HEK293 (cell line): ENCODE results near the gene ACAA1.
A peak's percentile ranks its signal among the peaks of the same experiment; 100 is the strongest.

ENCODE experiments used
- CTCF ChIA-PET: fragments of 350-600 bp; formaldehyde crosslinking; extraction: SDS; loops from one replicate; lab custom pipeline; 2021; ENCODE audit warnings: antibody characterized with exemption; lab: Yijun Ruan, JAX
- POLR2A ChIA-PET: fragments of 300-600 bp; formaldehyde crosslinking; extraction: SDS; loops from one replicate; lab custom pipeline; 2020; ENCODE audit warnings: antibody characterized with exemption, inconsistent platforms; lab: Yijun Ruan, JAX
- H3K27ac ChIP-seq: fragments of 200-500 bp; sonication (Bioruptor generic); 2 replicates; pipeline ENCODE4 v1.5.1; 2014; ENCODE audit warnings: low read depth, low read length, control low read depth, inconsistent platforms; ENCODE audit errors: extremely low read depth
- H3K36me3 ChIP-seq, 2 experiments: fragments of 200-500 bp in 1 of 2; sonication (Bioruptor generic) in 1 of 2; 1 replicate in 1 of 2; 2 replicates in 1 of 2; pipeline ENCODE4 v1.5.1; 2014 to 2017; ENCODE audit warnings: inconsistent platforms in 2 of 2, low read length in 2 of 2; ENCODE audit not compliant: control insufficient read depth in 2 of 2, insufficient read depth in 1 of 2
- H3K4me1 ChIP-seq: fragments of 200-500 bp; sonication (Bioruptor generic); 2 replicates; pipeline ENCODE4 v1.5.1; 2014; ENCODE audit warnings: mild to moderate bottlenecking, low read length, inconsistent platforms; ENCODE audit not compliant: control insufficient read depth, insufficient read depth
- H3K4me3 ChIP-seq: 2 replicates; pipeline ENCODE4 v1.5.1; 2011; ENCODE audit warnings: low read depth, mild to moderate bottlenecking, control low read depth, low read length, moderate library complexity
- H3K9me3 ChIP-seq: fragments of 200-500 bp; sonication (Bioruptor generic); 2 replicates; pipeline ENCODE4 v1.5.1; 2014; ENCODE audit warnings: low read depth, low read length, inconsistent platforms; ENCODE audit not compliant: control insufficient read depth, insufficient read depth
- HOXC10 ChIP-seq: sonication (generic); formaldehyde crosslinking; IDR thresholded peaks from 2 replicates; pipeline ENCODE4 v1.8.1; 2023; ENCODE audit warnings: mild to moderate bottlenecking, missing genetic modification reagents
- SCRT2 ChIP-seq: fragments of 450-650 bp; formaldehyde crosslinking; IDR thresholded peaks from 2 replicates; pipeline ENCODE4 v1.5.1; 2016; ENCODE audit warnings: missing biosample characterization, missing genetic modification characterization
- SETDB1 ChIP-seq: IDR thresholded peaks from one replicate; pipeline ENCODE4 v1.6.1; 2017; ENCODE audit warnings: mild to moderate bottlenecking, low read length, moderate library complexity, mixed read lengths; ENCODE audit not compliant: insufficient read length
- ZNF140 ChIP-seq: fragments of 450-650 bp; formaldehyde crosslinking; IDR thresholded peaks from 2 replicates; pipeline ENCODE4 v1.5.1; 2016; ENCODE audit warnings: missing biosample characterization, missing genetic modification characterization
- ZNF391 ChIP-seq: fragments of 450-650 bp; formaldehyde crosslinking; IDR thresholded peaks from 2 replicates; pipeline ENCODE4 v1.5.1; 2016; ENCODE audit warnings: low read depth, missing biosample characterization, missing genetic modification characterization, borderline replicate concordance
- ZNF394 ChIP-seq: fragments of 450-650 bp; formaldehyde crosslinking; IDR thresholded peaks from 2 replicates; pipeline ENCODE4 v1.5.1; 2016; ENCODE audit warnings: missing biosample characterization, missing genetic modification characterization, mild to moderate bottlenecking, moderate library complexity, borderline replicate concordance
- ZNF404 ChIP-seq: fragments of 450-650 bp; formaldehyde crosslinking; IDR thresholded peaks from 2 replicates; pipeline ENCODE4 v1.5.1; 2017; ENCODE audit warnings: missing biosample characterization, missing genetic modification characterization
- ZNF426 ChIP-seq: fragments of 450-650 bp; formaldehyde crosslinking; IDR thresholded peaks from 2 replicates; pipeline ENCODE4 v1.5.1; 2017; ENCODE audit warnings: missing biosample characterization, missing genetic modification characterization, mild to moderate bottlenecking, inconsistent platforms, moderate library complexity
- ZNF473 ChIP-seq: fragments of 450-650 bp; formaldehyde crosslinking; IDR thresholded peaks from 2 replicates; pipeline ENCODE4 v1.5.1; 2017; ENCODE audit warnings: missing biosample characterization, missing genetic modification characterization
- ZNF530 ChIP-seq: fragments of 450-650 bp; formaldehyde crosslinking; IDR thresholded peaks from 2 replicates; pipeline ENCODE4 v1.5.1; 2016; ENCODE audit warnings: low read depth, missing biosample characterization, missing genetic modification characterization
- ZNF549 ChIP-seq: fragments of 450-650 bp; IDR thresholded peaks from 2 replicates; pipeline ENCODE4 v1.5.1; 2018; ENCODE audit warnings: missing biosample characterization, missing genetic modification characterization, mild to moderate bottlenecking, inconsistent platforms, moderate library complexity
- ZNF561 ChIP-seq: fragments of 450-650 bp; IDR thresholded peaks from 2 replicates; pipeline ENCODE4 v1.5.1; 2018; ENCODE audit warnings: missing biosample characterization, missing genetic modification characterization, borderline replicate concordance
- ZNF596 ChIP-seq: fragments of 450-650 bp; IDR thresholded peaks from 2 replicates; pipeline ENCODE4 v1.5.0; 2018; ENCODE audit warnings: missing biosample characterization, mild to moderate bottlenecking, missing genetic modification characterization, moderate library complexity
- ZXDB ChIP-seq: fragments of 450-650 bp; formaldehyde crosslinking; IDR thresholded peaks from 2 replicates; pipeline ENCODE4 v1.5.1; 2016; ENCODE audit warnings: missing biosample characterization, missing genetic modification characterization
- TF ChIP-seq, protein P1 (sequence below): fragments of 450-650 bp; formaldehyde crosslinking; IDR thresholded peaks from 2 replicates; pipeline ENCODE4 v1.5.1; 2017; ENCODE audit warnings: missing biosample characterization, missing genetic modification characterization
- TF ChIP-seq, protein P2 (sequence below): fragments of 450-650 bp; formaldehyde crosslinking; IDR thresholded peaks from 2 replicates; pipeline ENCODE4 v1.5.1; 2017; ENCODE audit warnings: missing biosample characterization, missing genetic modification characterization
- TF ChIP-seq, protein P3 (sequence below): fragments of 450-650 bp; formaldehyde crosslinking; IDR thresholded peaks from 2 replicates; pipeline ENCODE4 v1.5.1; 2017; ENCODE audit warnings: missing biosample characterization, missing genetic modification characterization

The ACAA1 gene

DNA sequence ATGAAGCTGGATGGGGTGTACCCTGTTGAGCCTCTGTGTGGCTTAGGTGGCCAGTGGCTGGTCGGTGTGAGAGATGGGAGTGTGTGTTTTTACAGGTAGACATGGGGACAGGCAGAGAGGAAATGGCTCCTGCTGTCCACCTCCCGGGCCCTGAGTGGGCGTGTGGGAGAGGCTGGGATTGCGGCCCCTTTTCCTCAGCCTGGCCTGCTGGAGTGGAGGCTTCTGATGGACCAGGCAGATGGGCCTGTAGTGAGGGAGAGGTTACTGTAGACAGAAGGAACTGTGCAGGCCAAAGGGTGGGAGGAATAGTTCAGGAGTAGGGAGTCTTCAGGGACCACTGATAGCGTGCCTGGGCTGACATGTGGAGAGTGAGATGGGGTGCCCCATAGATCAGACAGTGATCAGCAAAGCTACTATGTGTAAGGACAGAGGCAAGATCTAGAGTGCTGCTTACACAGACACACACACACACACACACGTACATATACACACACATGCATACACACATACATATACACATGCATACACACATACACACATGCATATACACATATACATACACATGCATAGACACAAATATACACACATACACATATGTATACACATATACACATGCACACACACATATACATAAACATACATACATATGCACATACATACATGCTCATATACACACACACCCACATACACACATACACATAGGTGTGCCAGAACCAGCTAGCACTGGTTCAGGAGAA is 26.4 kb downstream of the ACAA1 start:
- POLR2A ChIA-PET = no interaction called here
- CTCF ChIA-PET = interaction anchor here (0.6 kb wide), 1 partner anchor 323 kb away, joined by 5 read pairs; no protein-coding TSS in a partner anchor

DNA sequence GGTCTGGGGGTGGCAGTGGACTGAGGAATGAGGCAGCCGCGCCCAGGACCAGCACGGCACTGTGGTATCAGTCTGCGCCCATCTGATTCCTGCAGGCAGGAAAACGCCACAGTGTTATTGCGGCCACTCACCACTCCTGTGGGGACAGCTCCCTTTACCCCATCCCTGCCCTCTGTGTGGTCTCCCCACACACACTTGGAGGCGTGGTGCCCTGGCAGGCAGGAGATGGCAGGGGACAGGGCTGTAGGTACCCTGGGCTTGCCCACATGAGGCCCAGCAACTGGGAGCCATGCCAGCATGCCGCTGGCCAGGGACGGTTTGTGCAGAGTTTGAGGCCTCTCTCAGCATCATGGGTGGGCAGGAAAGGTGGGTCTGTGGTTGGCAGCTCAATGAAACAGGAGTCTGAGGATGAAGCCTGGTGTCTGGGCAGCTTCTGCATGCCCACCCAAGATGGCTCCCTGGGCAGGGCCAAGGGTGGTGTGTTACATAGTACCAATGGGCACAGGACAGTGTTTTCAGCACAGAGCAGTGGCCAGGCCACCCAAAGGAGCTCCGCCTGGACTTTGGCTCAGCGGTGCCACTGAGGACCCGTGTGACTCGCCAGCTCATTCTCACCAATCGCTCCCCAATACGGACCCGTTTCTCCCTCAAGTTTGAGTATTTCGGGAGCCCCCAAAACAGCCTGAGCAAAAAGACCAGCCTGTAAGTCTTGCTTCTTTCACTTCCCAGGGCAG is 27.2 kb downstream of the ACAA1 start:
- ChIA-PET POLR2A (no interaction called here), CTCF (no interaction called here)
- Histone ChIP-seq H3K4me1 (no peaks in the 10 kb centered on the region), H3K36me3 (no peaks in the 10 kb centered on the region), H3K4me3 (no peak overlapping the region), H3K27ac (no peak overlapping the region), H3K9me3 (no peaks in the 10 kb centered on the region)
- TF ChIP-seq ZNF394 (tag by site-specific recombination) (no peak), SCRT2 (no peak), ZNF549 (tag by site-specific recombination) (no peak), ZNF426 (tag by site-specific recombination) (no peak), SETDB1 (no peak), ZXDB (tag by site-specific recombination) (no peak), ZNF530 (tag by site-specific recombination) (no peak), ZNF391 (tag by site-specific recombination) (no peak), ZNF404 (tag by site-specific recombination) (no peak), ZNF473 (tag by site-specific recombination) (no peak)
- TF ChIP-seq, protein P1, sequence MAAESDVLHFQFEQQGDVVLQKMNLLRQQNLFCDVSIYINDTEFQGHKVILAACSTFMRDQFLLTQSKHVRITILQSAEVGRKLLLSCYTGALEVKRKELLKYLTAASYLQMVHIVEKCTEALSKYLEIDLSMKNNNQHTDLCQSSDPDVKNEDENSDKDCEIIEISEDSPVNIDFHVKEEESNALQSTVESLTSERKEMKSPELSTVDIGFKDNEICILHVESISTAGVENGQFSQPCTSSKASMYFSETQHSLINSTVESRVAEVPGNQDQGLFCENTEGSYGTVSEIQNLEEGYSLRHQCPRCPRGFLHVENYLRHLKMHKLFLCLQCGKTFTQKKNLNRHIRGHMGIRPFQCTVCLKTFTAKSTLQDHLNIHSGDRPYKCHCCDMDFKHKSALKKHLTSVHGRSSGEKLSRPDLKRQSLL = no peak
- TF ChIP-seq, protein P2, sequence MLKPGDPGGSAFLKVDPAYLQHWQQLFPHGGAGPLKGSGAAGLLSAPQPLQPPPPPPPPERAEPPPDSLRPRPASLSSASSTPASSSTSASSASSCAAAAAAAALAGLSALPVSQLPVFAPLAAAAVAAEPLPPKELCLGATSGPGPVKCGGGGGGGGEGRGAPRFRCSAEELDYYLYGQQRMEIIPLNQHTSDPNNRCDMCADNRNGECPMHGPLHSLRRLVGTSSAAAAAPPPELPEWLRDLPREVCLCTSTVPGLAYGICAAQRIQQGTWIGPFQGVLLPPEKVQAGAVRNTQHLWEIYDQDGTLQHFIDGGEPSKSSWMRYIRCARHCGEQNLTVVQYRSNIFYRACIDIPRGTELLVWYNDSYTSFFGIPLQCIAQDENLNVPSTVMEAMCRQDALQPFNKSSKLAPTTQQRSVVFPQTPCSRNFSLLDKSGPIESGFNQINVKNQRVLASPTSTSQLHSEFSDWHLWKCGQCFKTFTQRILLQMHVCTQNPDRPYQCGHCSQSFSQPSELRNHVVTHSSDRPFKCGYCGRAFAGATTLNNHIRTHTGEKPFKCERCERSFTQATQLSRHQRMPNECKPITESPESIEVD (tag by site-specific recombination) = no peak

More for the DNA sequence above, 26.4 kb downstream of the ACAA1 start:
- Histone ChIP-seq H3K27ac (no peak overlapping the region), H3K4me1 (no peaks in the 10 kb centered on the region), H3K4me3 (no peak overlapping the region), H3K36me3 (no peaks in the 10 kb centered on the region), H3K9me3 (no peaks in the 10 kb centered on the region)
- TF ChIP-seq ZNF561 = no peak
- no peak for TF ChIP-seq HOXC10 (CRISPR knock-in tag)
- TF ChIP-seq, protein P3, sequence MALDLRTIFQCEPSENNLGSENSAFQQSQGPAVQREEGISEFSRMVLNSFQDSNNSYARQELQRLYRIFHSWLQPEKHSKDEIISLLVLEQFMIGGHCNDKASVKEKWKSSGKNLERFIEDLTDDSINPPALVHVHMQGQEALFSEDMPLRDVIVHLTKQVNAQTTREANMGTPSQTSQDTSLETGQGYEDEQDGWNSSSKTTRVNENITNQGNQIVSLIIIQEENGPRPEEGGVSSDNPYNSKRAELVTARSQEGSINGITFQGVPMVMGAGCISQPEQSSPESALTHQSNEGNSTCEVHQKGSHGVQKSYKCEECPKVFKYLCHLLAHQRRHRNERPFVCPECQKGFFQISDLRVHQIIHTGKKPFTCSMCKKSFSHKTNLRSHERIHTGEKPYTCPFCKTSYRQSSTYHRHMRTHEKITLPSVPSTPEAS = 0 out of 2 replicates have a peak, but pooled peaks have one; percentile 27
- TF ChIP-seq ZNF140 (tag by site-specific recombination) = no peak
- TF ChIP-seq ZNF596 (tag by site-specific recombination) = no peak
